GM23338 (cell line): ENCODE data around the gene GJB3.

Experiments
- CREB1 ChIP-seq: fragments of 250-450 bp; sonication (Bioruptor Pico); IDR thresholded peaks from 2 replicates; pipeline ENCODE4 v1.5.0; 2020; ENCODE audit warnings: low read depth, mild to moderate bottlenecking, moderate library complexity
- POLR2AphosphoS5 ChIP-seq: IDR thresholded peaks from 2 replicates; pipeline ENCODE4 v1.6.1; 2016; ENCODE audit warnings: antibody characterized with exemption, low read depth

- TF ChIP-seq CREB1 (CRISPR knock-in tag) (no peak), POLR2AphosphoS5 (no peak)
These were observed 44.3 kb upstream of the GJB3 start for GRCh38 chr1:34736692-34737091.
